GM21737 (cell line): Measurements from ENCODE around the gene C9orf85.
"Not testable (repeated sequence)": the region's sequence is repeated elsewhere in the genome, so short reads cannot be mapped to it uniquely, and the experiment has no call there.

Experiments
- ATAC-seq: cut with Tn5 transposase; IDR thresholded peaks from one replicate; pipeline ENCODE4 v1.9.1; 2021; ENCODE audit warnings: mild to moderate bottlenecking, moderate library complexity; ENCODE audit not compliant: unreplicated experiment

Gene C9orf85

DNA sequence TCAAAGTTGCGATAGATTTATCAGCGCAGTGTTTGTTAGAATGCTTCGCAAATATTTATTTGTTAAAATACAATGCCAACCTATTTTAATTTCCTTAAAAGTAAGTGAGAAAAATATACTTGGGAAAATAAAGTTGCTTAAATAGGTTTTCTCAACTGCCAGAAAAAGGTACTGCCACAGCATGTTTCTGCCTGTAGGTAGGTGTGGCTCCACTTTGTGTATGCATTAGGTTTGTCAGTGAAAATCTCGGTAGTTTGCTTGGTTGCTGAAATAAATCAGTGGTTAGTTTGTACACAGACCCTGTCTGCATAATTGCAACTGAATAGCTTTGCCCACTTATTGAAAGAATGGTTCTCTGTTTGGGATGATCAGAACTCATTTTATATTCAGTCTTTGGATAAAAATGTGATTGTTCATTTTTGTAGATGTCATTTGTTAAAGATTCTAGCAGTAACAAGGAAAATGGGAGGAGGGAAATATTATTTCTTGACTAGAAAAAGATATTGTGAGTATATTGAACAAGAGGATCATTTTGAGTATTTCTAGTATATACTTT, 25.7 kb downstream of the C9orf85 start:
- ATAC-seq = no peak

- no peak for ATAC-seq
Measured at GRCh38 chr9:71937898-71938297, 26.5 kb downstream of the C9orf85 start.

GRCh38 chr9:71941060-71941568, 29.7 kb downstream of the C9orf85 start:
- ATAC-seq = no peak

- no peak for ATAC-seq
Measured at GRCh38 chr9:71941998-71942567, 30.6 kb downstream of the C9orf85 start.

GRCh38 chr9:71944754-71945375, 33.4 kb downstream of the C9orf85 start:
- no peak for ATAC-seq

DNA sequence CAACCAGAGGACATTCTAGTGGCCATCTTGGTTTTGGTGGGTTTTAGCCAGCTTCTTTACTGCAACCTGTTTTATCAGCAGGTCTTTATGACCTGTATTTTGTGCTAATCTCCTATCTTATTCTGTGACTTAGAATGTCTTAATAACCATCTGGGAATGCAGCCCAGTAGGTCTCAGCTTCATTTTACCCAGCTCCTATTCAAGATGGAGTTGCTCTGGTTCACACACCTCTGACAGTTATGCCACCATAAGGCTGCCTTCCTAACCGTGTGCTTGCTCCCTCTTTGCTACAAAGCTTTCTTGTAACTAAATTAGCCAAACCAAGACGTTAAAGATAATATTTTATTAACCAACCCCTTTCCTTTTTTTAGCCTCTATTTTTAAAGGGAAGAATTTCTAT, 43.2 kb downstream of the C9orf85 start:
- ATAC-seq = not testable (repeated sequence)

GRCh38 chr9:71955300-71955915, 44.0 kb downstream of the C9orf85 start:
- no peak for ATAC-seq

GRCh38 chr9:71962328-71962727, 50.9 kb downstream of the C9orf85 start:
- ATAC-seq = no peak

DNA sequence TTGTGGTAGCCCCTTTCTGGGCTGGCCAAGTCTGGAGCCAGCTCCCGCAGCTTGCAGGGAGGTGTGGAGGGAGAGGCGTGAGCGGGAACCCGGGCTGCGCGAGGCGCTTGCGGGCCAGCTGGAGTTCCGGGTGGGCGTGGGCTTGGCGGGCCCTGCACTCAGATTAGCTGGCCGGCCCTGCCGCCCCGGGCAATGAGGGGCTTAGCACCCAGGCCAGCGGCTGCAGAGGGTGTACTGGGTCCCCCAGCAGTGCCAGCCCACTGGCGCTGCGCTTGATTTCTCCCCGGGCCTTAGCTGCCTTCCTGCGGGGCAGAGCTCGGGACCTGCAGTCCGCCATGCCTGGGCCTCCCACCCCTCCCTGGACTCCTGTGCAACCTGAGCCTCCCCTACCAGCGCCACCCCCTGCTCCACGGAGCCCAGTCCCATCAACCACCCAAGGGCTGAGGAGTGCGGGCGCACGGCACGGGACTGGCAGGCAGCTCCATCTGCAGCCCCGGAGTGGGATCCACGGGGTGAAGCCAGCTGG, 52.1 kb downstream of the C9orf85 start:
- ATAC-seq = not testable (repeated sequence)

- ATAC-seq = no peak
Measured at GRCh38 chr9:71965403-71965802, 54.0 kb downstream of the C9orf85 start.

DNA sequence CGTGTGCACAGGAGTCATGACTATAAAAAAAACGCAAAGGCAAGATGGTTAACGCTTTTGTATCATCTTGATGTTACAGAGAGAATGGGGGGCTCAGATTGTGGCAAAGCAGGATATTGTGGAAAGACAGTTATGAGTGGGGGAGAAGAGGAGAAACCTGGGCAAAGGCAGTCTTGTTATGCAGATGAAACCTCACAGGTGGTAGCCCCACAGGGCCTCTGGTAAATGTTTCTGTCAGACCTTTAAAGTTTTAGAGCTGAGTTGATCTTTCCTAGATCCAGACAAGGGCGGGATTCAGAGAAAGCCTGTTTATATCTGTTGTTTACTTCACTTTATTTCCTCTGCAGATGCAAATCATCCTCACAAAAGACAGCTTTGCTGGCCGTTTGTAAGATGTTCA, 55.2 kb downstream of the C9orf85 start:
- ATAC-seq = no peak

GRCh38 chr9:71968541-71969090, 57.2 kb downstream of the C9orf85 start:
- no peak for ATAC-seq

DNA sequence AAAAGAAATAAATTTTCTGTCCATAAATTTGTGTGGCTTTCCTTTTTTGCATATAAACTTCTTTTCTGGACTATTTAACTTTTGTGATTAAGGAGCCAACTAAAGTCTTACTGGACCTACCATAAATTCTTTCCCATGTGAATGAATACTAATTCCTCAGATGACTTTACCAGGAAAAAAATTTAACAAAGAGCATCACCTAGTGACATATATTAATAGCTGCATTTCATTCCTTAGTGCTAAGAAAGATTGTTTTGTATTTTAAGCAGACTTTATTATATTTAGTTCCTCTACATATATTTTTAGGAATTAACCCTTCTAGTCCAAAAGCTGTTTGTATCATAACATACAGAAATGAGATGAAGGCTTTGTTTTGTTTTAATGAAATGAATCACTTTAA, 64.4 kb downstream of the C9orf85 start:
- ATAC-seq = no peak

DNA sequence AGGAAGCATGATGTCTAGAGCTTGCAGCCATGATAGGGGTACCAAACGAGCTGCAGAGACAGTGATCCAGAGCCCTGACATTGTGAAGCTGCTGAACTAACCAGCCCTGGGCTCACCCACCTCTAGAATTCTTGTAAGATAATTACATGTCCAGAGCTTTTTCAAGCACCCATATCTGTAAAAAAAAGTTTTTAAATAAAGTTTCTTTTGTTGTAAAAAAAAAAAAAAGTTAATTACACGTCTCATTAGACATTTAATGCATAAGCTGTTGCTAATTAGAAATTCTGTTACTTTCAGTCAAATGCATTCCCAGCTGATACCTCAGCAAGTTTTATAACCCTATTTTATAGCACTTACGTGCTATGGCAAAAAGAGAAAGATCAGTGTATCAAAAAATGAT, 65.6 kb downstream of the C9orf85 start:
- no peak for ATAC-seq

DNA sequence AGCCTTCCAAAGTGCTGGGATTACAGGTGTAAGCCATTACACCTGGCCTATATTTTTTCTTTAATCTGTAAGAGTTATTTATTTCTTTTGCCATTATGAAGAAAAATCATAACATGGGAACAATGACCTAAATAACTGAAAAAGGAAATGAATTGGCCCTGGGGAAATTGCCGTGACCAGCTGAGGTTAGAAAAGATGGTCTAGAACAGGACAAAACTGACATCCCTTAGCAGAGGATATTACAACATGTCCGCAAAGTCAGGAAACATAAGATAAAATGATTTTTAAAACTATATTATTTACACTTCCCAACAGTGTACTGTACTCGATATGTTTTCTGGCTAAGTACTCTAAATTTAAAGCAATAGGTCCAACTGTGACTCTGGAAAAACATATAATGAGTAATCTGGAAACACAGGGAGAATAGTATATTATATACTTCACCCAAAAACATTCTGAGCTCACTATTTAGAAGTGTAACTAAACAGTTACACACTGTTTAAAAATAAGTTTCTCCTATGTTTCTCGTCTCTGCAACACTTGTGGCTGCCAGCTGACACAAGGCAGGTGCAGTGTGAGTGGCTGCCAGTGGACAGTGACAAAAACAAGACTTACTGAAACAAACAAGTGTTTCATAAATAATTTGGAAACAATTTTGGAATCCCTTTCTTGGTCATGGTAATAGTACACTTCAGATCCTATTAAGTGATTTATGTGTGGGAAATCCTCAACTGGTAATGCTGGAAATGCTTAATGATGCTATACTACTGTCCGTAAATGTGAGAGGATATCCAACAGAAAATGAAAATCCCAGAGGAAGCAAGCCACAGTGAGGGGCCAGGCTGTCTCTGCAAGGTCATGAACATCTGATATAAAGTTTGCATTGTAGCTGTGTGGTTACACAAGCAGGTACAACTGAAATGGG, 69.1 kb downstream of the C9orf85 start:
- ATAC-seq = no peak

DNA sequence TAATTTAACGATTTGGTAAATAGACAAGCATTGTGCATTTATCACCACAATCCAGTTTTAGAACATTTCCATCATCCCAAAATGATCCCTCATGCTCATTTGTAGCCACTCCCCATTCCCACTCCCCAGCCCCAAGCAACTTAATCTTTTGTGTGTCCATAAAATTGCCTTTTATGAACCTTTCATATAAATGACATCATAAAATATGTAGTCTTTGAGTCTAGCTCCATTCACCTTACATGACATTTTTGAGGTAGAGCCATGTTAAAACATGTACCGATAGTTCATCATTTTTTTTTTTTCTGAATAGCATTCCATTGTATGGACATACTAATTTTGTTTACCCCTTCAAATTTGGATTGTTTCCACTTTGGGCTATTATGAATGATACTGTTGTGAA, 70.5 kb downstream of the C9orf85 start:
- ATAC-seq = no peak

DNA sequence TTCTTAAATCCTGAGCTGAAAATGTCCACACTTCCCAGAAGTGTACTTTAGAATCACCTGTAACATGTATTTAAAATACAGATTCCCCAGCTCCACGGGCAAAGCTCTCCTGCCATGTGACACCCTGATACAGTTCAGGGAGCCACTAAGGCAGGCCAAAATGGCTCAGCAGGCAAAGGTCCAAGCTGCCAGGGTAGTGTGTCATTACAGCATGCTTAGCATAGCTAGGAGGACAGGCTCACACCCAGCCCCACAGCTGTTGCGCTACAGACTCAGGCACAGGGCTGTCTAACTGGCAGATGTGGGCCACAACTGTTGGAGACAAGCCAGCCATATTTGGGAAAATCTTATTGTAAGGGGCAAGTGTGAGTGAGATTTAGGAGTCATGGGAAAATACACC, 73.0 kb downstream of the C9orf85 start:
- ATAC-seq = no peak

GRCh38 chr9:71984831-71985281, 73.4 kb downstream of the C9orf85 start:
- ATAC-seq = no peak

- no peak for ATAC-seq
Measured at GRCh38 chr9:71985297-71985911, 74.0 kb downstream of the C9orf85 start.

- no peak for ATAC-seq
Measured at GRCh38 chr9:71986900-71987299, 75.5 kb downstream of the C9orf85 start.
